Measurements from ENCODE around the gene KRTAP4-16. TPM values are rescaled to one million over a fixed set of nuclear protein-coding genes. Genes with fewer than 3 reads are reported as not detected.
"Not testable (repeated sequence)": the region's sequence is repeated elsewhere in the genome, so short reads cannot be mapped to it uniquely, and the experiment has no call there.

KRTAP4-16 gene
- total RNA-seq, 2 experiments from 2014 or later = not detected

- peaks cover 18% of the 10 kb centered on the region for H3K4me1 Mint-ChIP-seq
- not testable (repeated sequence) for H3K27me3 Mint-ChIP-seq, H3K9me3 Mint-ChIP-seq, H3K36me3 Mint-ChIP-seq, H3K27ac Mint-ChIP-seq, H3K4me3 Mint-ChIP-seq, DNase-seq
These were observed 2.5 kb upstream of the KRTAP4-16 start for GRCh38 chr17:41104386-41105038.

- DNase-seq = no peak
- H3K36me3 Mint-ChIP-seq = no peaks in the 10 kb centered on the region
- peaks cover 3% of the 10 kb centered on the region for H3K27me3 Mint-ChIP-seq
- H3K27ac Mint-ChIP-seq = no peak overlapping the region
- H3K9me3 Mint-ChIP-seq = no peaks in the 10 kb centered on the region
- H3K4me1 Mint-ChIP-seq = peaks cover 17% of the 10 kb centered on the region
- H3K4me3 Mint-ChIP-seq = no peak overlapping the region
These were observed 1.9 kb upstream of the KRTAP4-16 start for GRCh38 chr17:41103896-41104295.

DNA sequence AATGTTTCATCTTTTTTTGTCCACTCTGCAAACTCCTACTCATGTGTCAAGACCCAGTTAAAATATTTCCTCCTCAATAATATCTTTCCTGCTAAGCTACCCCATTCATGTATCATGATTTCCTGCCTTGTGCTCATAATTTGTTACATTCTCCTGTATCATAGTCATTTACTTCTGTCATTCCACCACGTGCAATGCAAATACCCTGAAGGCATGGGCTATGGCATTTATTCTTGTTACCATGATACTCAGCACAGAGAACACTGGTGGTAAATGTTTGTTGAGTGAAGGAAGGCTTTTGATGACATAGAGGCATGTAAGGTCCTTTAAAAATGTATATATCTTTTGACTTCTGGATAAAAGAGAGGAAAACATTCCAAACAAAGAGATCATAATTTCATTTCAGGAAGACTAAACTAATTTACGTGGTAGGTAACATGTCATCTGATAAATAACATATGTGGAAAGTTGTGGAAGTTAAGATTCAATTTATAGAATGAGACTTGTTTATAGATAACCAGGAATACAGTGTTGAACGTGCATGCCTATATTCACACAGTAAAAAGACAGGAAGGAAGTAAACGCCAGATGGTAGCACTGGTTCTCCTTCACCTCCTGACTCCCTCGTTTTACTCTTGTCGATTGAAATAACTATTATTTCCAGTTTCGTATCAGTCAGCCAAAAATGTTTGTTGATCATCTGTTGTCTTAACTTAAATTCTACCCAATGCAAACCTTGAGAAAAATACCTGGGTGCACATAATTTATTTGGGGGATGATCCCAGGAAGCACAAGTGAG lies 2.1 kb downstream of the KRTAP4-16 start:
- not testable (repeated sequence) for H3K27ac Mint-ChIP-seq, H3K27me3 Mint-ChIP-seq, H3K4me1 Mint-ChIP-seq, H3K4me3 Mint-ChIP-seq, H3K36me3 Mint-ChIP-seq, H3K9me3 Mint-ChIP-seq, DNase-seq

GRCh38 chr17:41098481-41098880 lies 3.5 kb downstream of the KRTAP4-16 start:
- Mint-ChIP-seq H3K9me3 (no peaks in the 10 kb centered on the region), H3K27ac (no peak overlapping the region), H3K4me3 (no peak overlapping the region), H3K27me3 (peaks cover 3% of the 10 kb centered on the region), H3K4me1 (peaks cover 9% of the 10 kb centered on the region), H3K36me3 (no peaks in the 10 kb centered on the region)
- no peak for DNase-seq

GRCh38 chr17:41098042-41098441 lies 4.0 kb downstream of the KRTAP4-16 start, which contains the start of gene KRTAP4-8:
Gene KRTAP4-8 (minus strand): TSS chr17:41098142. CDS start chr17:41098084, 58 bp downstream.
- no peak for DNase-seq
- peaks cover 9% of the 10 kb centered on the region for H3K4me1 Mint-ChIP-seq
- no peaks in the 10 kb centered on the region for H3K36me3 Mint-ChIP-seq
- H3K27ac Mint-ChIP-seq = no peak within 1 kb of the TSS
- peaks cover under 1% of the 10 kb centered on the region for H3K9me3 Mint-ChIP-seq
- no peak within 1 kb of the TSS for H3K4me3 Mint-ChIP-seq
- peaks cover 3% of the 10 kb centered on the region for H3K27me3 Mint-ChIP-seq

DNA sequence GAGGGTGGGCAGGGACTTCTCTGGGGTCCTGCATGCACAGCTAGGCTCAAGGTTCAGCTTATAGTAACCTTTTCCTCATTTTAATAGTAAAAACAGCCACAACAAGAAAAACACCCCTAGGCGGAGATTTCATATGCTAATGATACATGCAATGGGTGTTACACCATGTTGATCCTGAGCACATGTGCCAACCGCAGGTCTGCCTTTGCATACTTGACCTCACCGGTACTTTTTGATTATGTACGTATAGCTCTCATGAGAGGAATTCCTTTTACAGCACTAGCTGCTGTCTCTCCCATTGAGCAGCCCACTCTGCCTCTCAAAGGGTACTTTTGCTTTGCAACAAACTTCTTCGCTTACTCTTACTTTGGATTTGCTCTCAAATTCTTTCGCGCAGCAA lies 6.0 kb downstream of the KRTAP4-16 start:
- peaks cover 3% of the 10 kb centered on the region for H3K27me3 Mint-ChIP-seq
- peaks cover 8% of the 10 kb centered on the region for H3K4me1 Mint-ChIP-seq
- H3K9me3 Mint-ChIP-seq = peaks cover 4% of the 10 kb centered on the region
- DNase-seq = no peak
- H3K36me3 Mint-ChIP-seq = no peaks in the 10 kb centered on the region
- H3K4me3 Mint-ChIP-seq = no peak overlapping the region
- no peak overlapping the region for H3K27ac Mint-ChIP-seq

DNA sequence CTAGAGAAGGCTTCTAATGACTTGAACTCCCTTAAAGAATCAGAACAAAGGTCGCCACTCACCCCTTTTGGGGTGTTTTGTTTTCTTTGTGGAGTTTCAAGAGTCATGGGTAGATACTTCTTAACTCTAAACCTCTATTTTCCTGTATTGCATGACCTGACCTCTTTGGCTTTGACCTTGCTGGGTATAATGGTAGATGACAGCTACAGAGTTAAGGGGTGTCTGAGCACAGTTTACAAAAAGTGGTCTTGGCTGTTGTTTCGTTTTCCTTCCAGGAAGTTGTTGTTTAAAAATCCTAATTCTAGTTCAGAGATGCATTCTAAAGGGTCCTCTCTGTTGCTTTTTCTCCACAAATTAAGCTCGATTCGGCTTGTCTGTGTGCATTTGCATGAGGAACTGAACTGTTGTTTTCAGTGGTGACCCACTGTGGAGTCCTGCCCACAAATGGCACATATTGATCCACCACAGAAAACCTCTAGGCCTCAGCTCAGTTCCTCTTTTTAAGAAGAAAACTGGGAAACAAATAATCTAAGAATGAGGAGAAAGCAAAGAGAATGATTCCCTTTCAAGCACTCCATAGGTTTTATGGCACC lies 13.2 kb downstream of the KRTAP4-16 start:
- not testable (repeated sequence) for H3K27ac Mint-ChIP-seq, H3K4me3 Mint-ChIP-seq, H3K36me3 Mint-ChIP-seq, H3K9me3 Mint-ChIP-seq, H3K27me3 Mint-ChIP-seq, H3K4me1 Mint-ChIP-seq, DNase-seq

DNA sequence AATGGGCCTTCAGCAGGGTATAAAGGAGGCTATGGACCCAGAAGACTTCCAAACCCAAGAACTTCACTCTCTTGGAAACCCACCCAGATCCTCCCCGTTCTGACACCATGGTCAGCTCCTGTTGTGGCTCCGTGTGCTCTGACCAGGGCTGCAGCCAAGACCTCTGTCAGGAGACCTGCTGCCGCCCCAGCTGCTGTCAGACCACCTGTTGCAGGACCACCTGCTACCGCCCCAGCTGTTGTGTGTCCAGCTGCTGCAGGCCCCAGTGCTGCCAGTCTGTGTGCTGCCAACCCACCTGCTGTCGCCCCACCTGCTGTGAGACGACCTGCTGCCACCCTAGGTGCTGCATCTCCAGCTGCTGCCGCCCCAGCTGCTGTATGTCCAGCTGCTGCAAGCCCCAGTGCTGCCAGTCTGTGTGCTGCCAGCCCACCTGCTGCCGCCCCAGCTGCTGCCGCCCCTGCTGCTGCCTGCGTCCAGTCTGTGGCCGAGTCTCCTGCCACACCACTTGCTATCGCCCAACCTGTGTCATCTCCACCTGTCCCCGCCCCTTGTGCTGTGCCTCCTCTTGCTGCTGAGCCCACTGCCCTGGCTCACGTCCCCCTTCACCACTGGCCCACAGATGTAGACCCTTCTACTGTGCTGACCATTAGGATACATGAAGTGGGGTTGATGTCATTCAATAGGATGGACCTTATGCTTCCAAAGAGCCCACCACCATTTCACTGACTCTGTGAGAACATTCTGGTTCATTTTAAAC lies 17.7 kb downstream of the KRTAP4-16 start, which contains the start of gene KRTAP4-7:
Gene KRTAP4-7, plus strand, starts transcription at position 51 of the 757 bp plus-strand sequence. Its CDS starts 57 bp downstream, at position 108.
- not testable (repeated sequence) for H3K4me3 Mint-ChIP-seq, H3K9me3 Mint-ChIP-seq, H3K4me1 Mint-ChIP-seq, H3K27ac Mint-ChIP-seq, DNase-seq, H3K27me3 Mint-ChIP-seq, H3K36me3 Mint-ChIP-seq

DNA sequence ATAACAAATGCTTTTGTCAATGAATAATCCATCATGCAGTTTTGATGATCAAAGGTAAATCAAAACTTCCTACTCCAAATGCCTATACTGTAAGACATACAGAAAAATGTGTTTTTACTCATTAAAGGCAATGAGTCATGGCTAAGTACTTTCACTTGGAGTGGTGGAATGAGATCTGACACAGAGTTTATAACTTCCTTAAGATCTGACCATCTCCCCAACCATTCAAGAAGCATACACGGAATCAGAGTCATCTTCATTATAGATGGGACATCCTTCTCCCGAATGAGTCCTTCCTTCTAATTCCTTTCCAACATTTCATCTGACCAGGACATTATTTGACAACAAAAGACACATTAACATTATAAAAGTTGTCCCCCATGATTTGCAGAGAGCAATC lies 18.6 kb downstream of the KRTAP4-16 start:
- not testable (repeated sequence) for H3K4me1 Mint-ChIP-seq, H3K27ac Mint-ChIP-seq, H3K9me3 Mint-ChIP-seq, DNase-seq, H3K27me3 Mint-ChIP-seq, H3K4me3 Mint-ChIP-seq, H3K36me3 Mint-ChIP-seq

GRCh38 chr17:41082626-41083025 lies 19.4 kb downstream of the KRTAP4-16 start:
- peaks cover 2% of the 10 kb centered on the region for H3K27me3 Mint-ChIP-seq
- H3K4me3 Mint-ChIP-seq = no peak overlapping the region
- no peaks in the 10 kb centered on the region for H3K4me1 Mint-ChIP-seq
- DNase-seq = no peak
- no peak overlapping the region for H3K27ac Mint-ChIP-seq
- H3K36me3 Mint-ChIP-seq = no peaks in the 10 kb centered on the region
- no peaks in the 10 kb centered on the region for H3K9me3 Mint-ChIP-seq

GRCh38 chr17:41076788-41077187 lies 25.2 kb downstream of the KRTAP4-16 start:
- DNase-seq = no peak
- H3K36me3 Mint-ChIP-seq = no peaks in the 10 kb centered on the region
- no peaks in the 10 kb centered on the region for H3K4me1 Mint-ChIP-seq
- H3K9me3 Mint-ChIP-seq = no peaks in the 10 kb centered on the region
- peaks cover 15% of the 10 kb centered on the region for H3K27me3 Mint-ChIP-seq
- H3K4me3 Mint-ChIP-seq = no peak overlapping the region
- no peak overlapping the region for H3K27ac Mint-ChIP-seq

- Mint-ChIP-seq H3K4me1 (peaks cover 2% of the 10 kb centered on the region), H3K27ac (no peak overlapping the region), H3K36me3 (no peaks in the 10 kb centered on the region), H3K4me3 (no peak overlapping the region), H3K27me3 (peaks cover 15% of the 10 kb centered on the region), H3K9me3 (no peaks in the 10 kb centered on the region)
- DNase-seq = no peak
These were observed 28.3 kb downstream of the KRTAP4-16 start for GRCh38 chr17:41073676-41074075.

- no peak overlapping the region for H3K27ac Mint-ChIP-seq
- H3K36me3 Mint-ChIP-seq = no peaks in the 10 kb centered on the region
- H3K4me1 Mint-ChIP-seq = peaks cover 2% of the 10 kb centered on the region
- no peak overlapping the region for H3K4me3 Mint-ChIP-seq
- peaks cover 11% of the 10 kb centered on the region for H3K27me3 Mint-ChIP-seq
- DNase-seq = no peak
- H3K9me3 Mint-ChIP-seq = no peaks in the 10 kb centered on the region
These were observed 30.2 kb downstream of the KRTAP4-16 start for GRCh38 chr17:41071606-41072360.

DNA sequence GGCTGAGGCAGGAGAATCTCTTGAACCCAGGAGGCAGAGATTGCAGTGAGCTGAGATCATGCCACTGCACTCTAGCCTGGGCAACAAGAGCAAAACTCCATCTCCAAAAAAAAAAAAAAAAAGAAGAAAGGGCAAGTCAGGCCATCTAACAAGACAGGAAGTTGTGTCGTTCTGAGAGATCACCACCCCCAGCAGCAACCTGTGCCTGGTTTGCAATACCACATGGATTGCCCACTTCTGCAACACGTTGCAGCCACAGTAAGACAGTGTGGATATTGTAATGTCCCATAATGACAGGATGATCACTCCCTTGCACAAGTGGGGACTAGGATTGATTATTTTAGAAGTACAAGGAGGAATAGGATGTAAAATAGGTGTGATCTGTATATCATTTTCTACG lies 33.0 kb downstream of the KRTAP4-16 start:
- Mint-ChIP-seq H3K9me3 (no peaks in the 10 kb centered on the region), H3K27ac (no peak overlapping the region), H3K4me1 (peaks cover 2% of the 10 kb centered on the region), H3K27me3 (no peaks in the 10 kb centered on the region), H3K4me3 (no peak overlapping the region), H3K36me3 (no peaks in the 10 kb centered on the region)
- no peak for DNase-seq
